Ishikawa (cell line): ENCODE results near the gene RGS6.

ENCODE experiments used
- CREB1 ChIP-seq: IDR thresholded peaks from 2 replicates; pipeline ENCODE4 v1.6.1; 2012; ENCODE audit warnings: low read depth
- EP300 ChIP-seq: IDR thresholded peaks from 2 replicates; pipeline ENCODE4 v1.6.1; 2012; ENCODE audit warnings: borderline replicate concordance
- FOXM1 ChIP-seq: IDR thresholded peaks from 2 replicates; pipeline ENCODE4 v1.6.1; 2012; ENCODE audit warnings: low read depth, borderline replicate concordance
- MAX ChIP-seq: IDR thresholded peaks from 2 replicates; pipeline ENCODE4 v1.6.1; 2012
- RAD21 ChIP-seq: IDR thresholded peaks from 2 replicates; pipeline ENCODE4 v1.6.1; 2012; ENCODE audit warnings: low read depth
- REST ChIP-seq: IDR thresholded peaks from 2 replicates; pipeline ENCODE4 v1.6.1; 2012; ENCODE audit warnings: low read depth, mild to moderate bottlenecking
- TAF1 ChIP-seq: IDR thresholded peaks from 2 replicates; pipeline ENCODE4 v1.6.1; 2012; ENCODE audit warnings: low read depth, mild to moderate bottlenecking
- YY1 ChIP-seq: IDR thresholded peaks from 2 replicates; pipeline ENCODE4 v1.6.1; 2012; ENCODE audit warnings: low read depth

DNA sequence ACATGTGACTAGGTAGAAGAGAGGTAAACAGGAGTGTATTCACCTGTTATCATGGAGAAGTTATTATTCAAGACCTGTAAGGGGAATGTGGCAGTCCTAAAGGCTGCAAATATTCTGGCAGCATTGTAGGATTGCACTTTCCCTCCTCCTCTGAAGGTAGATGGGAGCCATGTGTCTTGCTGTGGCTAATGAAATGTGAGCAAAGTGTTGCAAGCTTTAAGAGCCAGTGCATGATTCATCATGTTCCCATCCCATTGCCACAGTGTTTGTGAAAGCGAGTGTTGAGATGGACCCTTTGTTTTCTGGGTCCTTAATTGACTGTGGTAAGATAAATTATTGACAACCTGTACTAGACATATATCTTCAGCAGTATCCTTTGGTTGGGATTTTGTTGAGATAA, 128.7 kb downstream of the RGS6 start:
- TF ChIP-seq CREB1 (no peak), EP300 (no peak), TAF1 (no peak), MAX (no peak), RAD21 (no peak), REST (no peak), FOXM1 (no peak), YY1 (no peak)
